HG03095 (cell line): Measurements from ENCODE around the gene HNRNPA3.
"Not testable (repeated sequence)": the region's sequence is repeated elsewhere in the genome, so short reads cannot be mapped to it uniquely, and the experiment has no call there.

ENCODE experiments used
- ATAC-seq: cut with Tn5 transposase; IDR thresholded peaks from one replicate; pipeline ENCODE4 v1.9.1; 2021; ENCODE audit warnings: moderate library complexity; ENCODE audit not compliant: unreplicated experiment

Gene HNRNPA3

GRCh38 chr2:177254433-177255226, 42.0 kb downstream of the HNRNPA3 start:
- ATAC-seq = no peak

- ATAC-seq = no peak
Observed at GRCh38 chr2:177255227-177255601, 42.6 kb downstream of the HNRNPA3 start.

- ATAC-seq = no peak
Observed at GRCh38 chr2:177256026-177256425, 43.4 kb downstream of the HNRNPA3 start.

GRCh38 chr2:177256695-177257094, 44.1 kb downstream of the HNRNPA3 start:
- no peak for ATAC-seq

- no peak for ATAC-seq
Observed at GRCh38 chr2:177257471-177257870, 44.9 kb downstream of the HNRNPA3 start.

GRCh38 chr2:177258059-177258458, 45.5 kb downstream of the HNRNPA3 start:
- no peak for ATAC-seq

- ATAC-seq = no peak
Observed at GRCh38 chr2:177260379-177260778, 47.8 kb downstream of the HNRNPA3 start.

- no peak for ATAC-seq
Observed at GRCh38 chr2:177261116-177262060, 48.8 kb downstream of the HNRNPA3 start.

- ATAC-seq = no peak
Observed at GRCh38 chr2:177262092-177262491, 49.5 kb downstream of the HNRNPA3 start.

GRCh38 chr2:177262958-177263450, 50.4 kb downstream of the HNRNPA3 start:
- no peak for ATAC-seq

- ATAC-seq = peak; percentile 49
Observed at GRCh38 chr2:177263451-177264208, 51.0 kb downstream of the HNRNPA3 start.

- no peak for ATAC-seq
Observed at GRCh38 chr2:177264209-177264692, 51.7 kb downstream of the HNRNPA3 start.

- peak; percentile 59 for ATAC-seq
Observed at GRCh38 chr2:177264693-177265587, 52.3 kb downstream of the HNRNPA3 start, which contains the start of gene NFE2L2. TSS of gene NFE2L2 (minus strand) at chr2:177264727. CDS start at chr2:177264576, 151 bp downstream.

GRCh38 chr2:177265824-177266817, 53.5 kb downstream of the HNRNPA3 start:
- ATAC-seq = peak; percentile 14

- ATAC-seq = not testable (repeated sequence)
Observed at GRCh38 chr2:177266955-177267354, 54.4 kb downstream of the HNRNPA3 start.

- no peak for ATAC-seq
Observed at GRCh38 chr2:177268187-177268871, 55.7 kb downstream of the HNRNPA3 start.

- no peak for ATAC-seq
Observed at GRCh38 chr2:177268901-177269300, 56.3 kb downstream of the HNRNPA3 start.

GRCh38 chr2:177270531-177270930, 57.9 kb downstream of the HNRNPA3 start:
- no peak for ATAC-seq
